Fibroblast of peridontal ligament (primary cell): ENCODE results near the gene VIM.
"Not testable (repeated sequence)": the region's sequence is repeated elsewhere in the genome, so short reads cannot be mapped to it uniquely, and the experiment has no call there.

Experiments used
- DNase-seq: peaks from one replicate; pipeline ENCODE4 v3.0.0-alpha.2; 2010; ENCODE audit errors: extremely low read depth

The VIM gene

GRCh38 chr10:17232276-17232960, 4.4 kb downstream of the VIM start:
- DNase-seq: peak; percentile 67

- peak; percentile 79 for DNase-seq
Observed at GRCh38 chr10:17233286-17233991, 5.4 kb downstream of the VIM start.

DNA sequence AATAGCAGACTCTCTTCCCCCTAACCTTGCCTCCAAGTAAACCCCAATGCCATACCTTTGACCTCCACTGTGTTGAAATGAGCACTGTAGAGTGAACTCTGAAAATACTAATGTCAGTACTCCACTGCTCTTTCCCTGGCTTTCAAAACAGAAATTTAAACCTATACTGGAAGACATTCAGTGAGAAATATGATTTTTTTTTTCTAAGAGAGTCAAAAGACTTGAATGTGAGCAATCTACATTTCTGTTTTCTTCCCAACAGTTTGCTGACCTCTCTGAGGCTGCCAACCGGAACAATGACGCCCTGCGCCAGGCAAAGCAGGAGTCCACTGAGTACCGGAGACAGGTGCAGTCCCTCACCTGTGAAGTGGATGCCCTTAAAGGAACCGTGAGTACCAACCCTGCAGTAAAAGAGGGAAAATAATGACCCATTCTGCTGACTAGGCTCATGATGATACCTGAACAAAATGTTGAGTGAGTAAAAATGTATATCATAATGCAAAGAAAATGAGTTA, 6.4 kb downstream of the VIM start:
- DNase-seq: peak; percentile 58

DNA sequence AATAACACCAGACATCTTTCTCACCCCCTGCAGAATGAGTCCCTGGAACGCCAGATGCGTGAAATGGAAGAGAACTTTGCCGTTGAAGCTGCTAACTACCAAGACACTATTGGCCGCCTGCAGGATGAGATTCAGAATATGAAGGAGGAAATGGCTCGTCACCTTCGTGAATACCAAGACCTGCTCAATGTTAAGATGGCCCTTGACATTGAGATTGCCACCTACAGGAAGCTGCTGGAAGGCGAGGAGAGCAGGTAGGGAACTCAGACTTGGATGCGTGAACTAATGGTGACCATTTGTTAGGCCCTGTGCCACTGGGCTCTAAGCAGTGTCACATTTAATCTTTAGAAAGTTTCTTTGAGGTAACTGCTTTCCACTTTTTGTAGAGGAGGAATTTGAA, 7.1 kb downstream of the VIM start:
- DNase-seq: peak; percentile 66

GRCh38 chr10:17236468-17237148, 8.6 kb downstream of the VIM start:
- peak; percentile 63 for DNase-seq

DNA sequence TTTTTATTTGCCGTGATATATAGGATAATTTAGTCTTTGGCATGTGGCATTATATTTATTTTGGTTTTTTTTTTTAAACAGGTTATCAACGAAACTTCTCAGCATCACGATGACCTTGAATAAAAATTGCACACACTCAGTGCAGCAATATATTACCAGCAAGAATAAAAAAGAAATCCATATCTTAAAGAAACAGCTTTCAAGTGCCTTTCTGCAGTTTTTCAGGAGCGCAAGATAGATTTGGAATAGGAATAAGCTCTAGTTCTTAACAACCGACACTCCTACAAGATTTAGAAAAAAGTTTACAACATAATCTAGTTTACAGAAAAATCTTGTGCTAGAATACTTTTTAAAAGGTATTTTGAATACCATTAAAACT, 9.1 kb downstream of the VIM start:
- peak; percentile 54 for DNase-seq

- no peak for DNase-seq
Observed at GRCh38 chr10:17237915-17238444, 9.9 kb downstream of the VIM start.

DNA sequence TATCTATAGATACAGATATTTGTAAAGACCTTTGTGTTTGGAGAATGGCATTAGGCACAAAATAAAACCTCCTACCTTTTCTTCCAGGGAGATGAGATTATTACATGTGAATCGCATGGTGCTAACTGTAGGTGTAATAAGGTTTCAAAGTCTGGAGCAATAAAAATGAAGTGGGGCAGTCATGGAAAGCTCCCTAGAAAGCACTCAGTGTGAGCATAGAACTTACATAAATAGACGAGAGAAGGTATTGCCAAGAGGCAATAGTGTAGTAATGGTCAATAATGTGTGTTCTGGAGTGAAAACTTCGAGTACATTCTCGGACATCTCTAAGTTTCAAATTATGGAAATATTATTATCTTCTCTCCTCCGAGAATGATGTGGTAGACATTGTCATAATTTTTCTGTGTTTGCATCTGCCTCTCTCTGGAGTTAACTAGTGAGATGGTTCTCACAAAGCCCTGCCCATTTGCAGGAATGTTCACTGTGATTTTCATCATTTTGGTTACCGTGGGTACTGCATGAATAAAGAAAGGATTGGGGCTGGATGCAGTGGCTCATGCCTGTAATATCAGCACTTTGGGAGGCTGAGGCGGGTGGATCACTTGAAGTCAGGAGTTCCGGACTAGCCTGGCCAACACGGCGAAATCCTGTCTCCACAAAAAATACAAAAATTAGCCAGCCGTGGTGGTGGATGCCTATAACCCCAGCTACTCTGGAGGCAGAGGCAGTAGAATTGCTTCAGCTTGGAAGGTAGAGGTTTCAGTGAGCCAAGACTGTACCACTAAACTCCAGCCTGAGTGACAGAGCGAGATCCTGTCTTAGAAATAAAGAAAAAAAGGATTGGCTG, 10.6 kb downstream of the VIM start:
- peak; percentile 98 for DNase-seq

DNA sequence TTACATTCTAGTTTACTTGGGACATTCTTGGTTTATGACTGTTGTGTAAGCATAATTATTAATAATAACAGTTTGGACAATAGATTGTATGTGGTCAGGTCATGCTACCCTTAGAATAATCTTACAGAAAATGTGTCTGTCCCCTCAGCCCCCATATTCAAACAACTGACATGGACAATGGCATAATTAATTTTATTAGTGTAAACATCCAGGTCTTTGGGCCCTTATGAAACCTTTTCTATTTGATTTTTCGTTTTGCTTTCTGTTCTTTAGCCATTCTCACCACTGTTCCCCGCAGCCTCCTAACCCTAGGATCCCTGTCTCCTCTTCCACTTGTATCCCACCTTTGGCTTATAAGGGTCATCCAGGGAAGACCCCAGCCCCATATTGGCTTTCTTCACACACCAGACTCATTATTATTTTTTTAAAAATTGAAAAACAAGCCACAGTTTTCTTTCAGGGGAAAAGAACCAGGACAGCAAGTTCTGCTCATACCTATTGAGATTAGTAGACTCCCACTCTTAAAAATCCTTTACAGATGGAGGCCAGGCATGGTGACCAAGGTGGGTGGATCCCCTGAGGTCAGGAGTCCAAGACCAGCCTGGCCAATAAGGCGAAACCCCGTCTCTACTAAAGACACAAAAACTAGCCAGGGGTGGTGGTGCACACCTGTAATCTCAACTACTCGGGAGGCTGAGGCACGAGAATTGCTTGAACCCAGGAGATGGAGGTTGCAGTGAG, 11.5 kb downstream of the VIM start:
- DNase-seq: no peak

- peak; percentile 15 for DNase-seq
Observed at GRCh38 chr10:17240096-17240495, 12.1 kb downstream of the VIM start.

DNA sequence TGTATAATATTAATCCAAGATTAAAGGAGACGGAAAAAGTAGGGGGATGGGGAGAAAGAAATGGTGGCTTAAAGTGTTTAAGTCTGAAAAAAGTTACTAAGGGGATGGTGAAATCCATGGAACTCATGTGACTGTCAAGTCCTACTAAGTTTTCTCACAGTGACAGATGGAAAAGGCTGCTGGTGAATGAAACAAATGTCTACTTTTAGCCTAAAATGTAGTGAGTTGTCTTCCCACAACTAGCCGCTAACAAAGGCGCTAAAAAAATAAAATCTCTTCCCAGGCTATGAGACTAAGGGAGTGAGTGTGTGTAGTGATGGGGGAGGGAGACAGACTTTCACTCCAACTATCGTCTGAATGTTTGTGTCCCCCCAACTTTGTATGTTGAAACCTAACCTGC, 12.6 kb downstream of the VIM start:
- DNase-seq: peak; percentile 43

DNA sequence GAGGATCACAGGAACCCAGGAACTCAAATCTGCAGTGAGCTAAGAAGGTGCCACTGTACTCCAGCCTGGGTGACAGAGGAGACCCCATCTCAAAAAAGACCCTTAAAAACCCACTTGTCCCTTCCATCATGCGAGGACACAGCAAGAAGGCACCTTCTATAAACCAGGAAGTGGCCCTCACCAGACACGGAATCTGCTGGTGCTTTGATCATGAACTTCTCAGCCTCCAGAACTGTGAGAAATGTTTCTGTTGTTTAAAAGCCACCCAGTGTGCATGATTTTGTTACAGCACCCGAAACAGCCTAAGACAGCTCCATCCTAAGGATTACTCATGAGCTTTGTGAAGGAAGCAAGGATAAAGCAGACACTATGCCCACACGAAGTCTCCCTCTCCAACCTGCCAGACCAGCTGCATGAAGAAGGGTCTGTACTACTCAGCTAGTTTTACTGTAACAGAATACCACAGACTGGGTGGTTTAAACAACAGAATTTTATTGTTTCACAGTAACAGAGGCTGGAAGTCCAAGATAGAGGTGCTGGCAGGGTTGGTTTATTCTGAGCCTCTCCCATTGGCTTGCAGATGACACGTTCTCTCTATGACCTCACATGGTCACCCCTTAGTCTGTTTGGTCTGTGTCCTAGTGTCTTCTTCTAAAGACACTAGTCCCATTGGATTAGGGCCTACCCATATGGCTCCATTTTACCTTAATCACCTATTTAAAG, 13.7 kb downstream of the VIM start:
- DNase-seq: no peak

DNA sequence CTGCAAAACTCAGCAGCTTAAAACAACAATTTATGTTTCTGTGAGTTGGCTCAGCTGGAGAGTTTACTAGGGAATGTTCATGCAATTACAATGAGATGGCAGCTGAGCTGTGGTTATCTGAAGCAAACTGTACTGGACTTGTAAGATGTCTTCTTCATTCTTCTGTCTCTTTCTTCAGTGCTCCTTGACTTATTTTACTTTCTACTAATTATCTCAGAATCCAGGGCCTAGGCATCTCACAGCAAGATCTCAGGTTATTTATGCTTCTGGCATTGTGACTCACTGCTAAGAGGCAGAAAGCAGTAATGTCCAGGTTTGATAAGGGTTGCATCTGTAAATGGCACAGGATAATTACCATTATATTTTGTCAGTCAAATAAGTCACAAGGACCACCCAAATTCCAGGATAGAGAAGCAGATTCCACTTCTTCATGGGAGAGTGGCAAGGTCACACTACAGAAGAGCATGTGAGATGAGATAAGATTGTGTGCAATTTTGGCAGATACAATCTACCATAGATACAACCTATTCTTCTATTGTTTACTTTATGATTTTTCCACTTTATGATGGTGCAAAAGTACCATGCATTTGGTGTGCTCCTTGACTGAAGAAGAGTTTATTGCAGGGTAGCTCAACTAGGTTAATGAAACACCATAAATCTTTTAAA, 16.8 kb downstream of the VIM start:
- peak; percentile 71 for DNase-seq

DNA sequence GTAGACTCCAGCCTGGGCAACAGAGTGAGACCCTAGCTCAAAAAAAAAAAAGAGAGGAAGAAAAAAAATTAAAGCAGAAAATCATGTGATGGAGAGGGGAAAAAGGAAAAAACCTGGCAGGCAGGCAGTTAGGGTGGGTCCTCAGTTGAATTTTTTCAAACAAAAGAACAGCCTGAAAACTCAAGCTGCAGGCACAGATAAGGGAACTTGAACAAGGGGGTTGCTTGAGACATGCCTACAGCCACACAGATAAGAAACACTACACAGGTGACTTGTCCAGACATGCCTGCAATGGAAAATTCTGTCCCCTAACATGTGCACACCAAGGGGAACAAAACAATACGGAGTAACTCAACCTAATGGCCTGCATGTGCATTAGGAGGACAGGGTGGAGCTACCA, 19.2 kb downstream of the VIM start:
- no peak for DNase-seq

GRCh38 chr10:17248964-17249363, 20.9 kb downstream of the VIM start:
- no peak for DNase-seq

DNA sequence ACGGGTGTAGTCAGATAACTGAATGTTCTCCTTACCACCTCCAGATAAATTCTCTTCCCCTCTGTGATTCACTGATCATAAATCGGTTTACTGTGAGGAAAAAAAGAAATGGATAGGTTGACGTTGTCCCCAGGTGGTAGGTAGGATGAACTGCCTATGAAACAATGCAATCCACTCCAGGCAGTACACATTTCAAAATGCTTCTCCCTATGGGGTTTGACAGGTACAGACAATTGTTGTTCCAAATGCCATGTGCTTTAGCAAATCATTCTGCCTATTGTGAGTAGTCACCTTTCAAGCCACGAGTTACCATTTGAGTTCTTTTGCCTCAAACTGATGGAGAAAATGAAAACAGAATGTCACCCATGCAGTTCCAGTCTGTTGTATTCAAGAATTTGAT, 21.8 kb downstream of the VIM start:
- DNase-seq: peak; percentile 48

GRCh38 chr10:17250736-17251135, 22.7 kb downstream of the VIM start:
- no peak for DNase-seq

GRCh38 chr10:17254543-17255050, 26.6 kb downstream of the VIM start:
- not testable (repeated sequence) for DNase-seq

- DNase-seq: no peak
Observed at GRCh38 chr10:17255512-17255911, 27.5 kb downstream of the VIM start.
